SW 1271 (cell line): ENCODE measurements around the gene PACRG.

ENCODE experiments used
- DNase-seq, 2 experiments: peaks; one replicate each; lab custom pipeline; 2025; lab: John Stamatoyannopoulos, UW

Gene PACRG

GRCh38 chr6:163085426-163085825, 357.7 kb downstream of the PACRG start:
- no peak for DNase-seq

GRCh38 chr6:163085861-163086623, 358.3 kb downstream of the PACRG start:
- DNase-seq = no peak

GRCh38 chr6:163086624-163086920, 358.8 kb downstream of the PACRG start:
- DNase-seq = no peak

GRCh38 chr6:163087981-163088380, 360.2 kb downstream of the PACRG start:
- DNase-seq = no peak

- no peak for DNase-seq
Measured at GRCh38 chr6:163092876-163093275, 365.1 kb downstream of the PACRG start.

GRCh38 chr6:163094881-163095280, 367.1 kb downstream of the PACRG start:
- DNase-seq = no peak

- no peak for DNase-seq
Measured at GRCh38 chr6:163095401-163095800, 367.6 kb downstream of the PACRG start.

- DNase-seq = no peak
Measured at GRCh38 chr6:163098827-163099479, 371.2 kb downstream of the PACRG start.

GRCh38 chr6:163099621-163100171, 371.9 kb downstream of the PACRG start:
- no peak for DNase-seq

- no peak for DNase-seq
Measured at GRCh38 chr6:163100259-163100658, 372.5 kb downstream of the PACRG start.

GRCh38 chr6:163113358-163113962, 385.7 kb downstream of the PACRG start:
- peak in 1 of 2 experiments; percentile 4 for DNase-seq

GRCh38 chr6:163118941-163119340, 391.2 kb downstream of the PACRG start:
- no peak for DNase-seq

GRCh38 chr6:163120223-163120622, 392.4 kb downstream of the PACRG start:
- DNase-seq = no peak

- DNase-seq = no peak
Measured at GRCh38 chr6:163121270-163121669, 393.5 kb downstream of the PACRG start.

GRCh38 chr6:163122365-163122764, 394.6 kb downstream of the PACRG start:
- DNase-seq = no peak

GRCh38 chr6:163123098-163123497, 395.3 kb downstream of the PACRG start:
- no peak for DNase-seq

GRCh38 chr6:163126741-163127140, 399.0 kb downstream of the PACRG start:
- no peak for DNase-seq

GRCh38 chr6:163127587-163127986, 399.8 kb downstream of the PACRG start:
- DNase-seq = no peak

- no peak for DNase-seq
Measured at GRCh38 chr6:163128324-163128723, 400.6 kb downstream of the PACRG start.

- no peak for DNase-seq
Measured at GRCh38 chr6:163132050-163132750, 404.4 kb downstream of the PACRG start.

GRCh38 chr6:163133017-163133416, 405.2 kb downstream of the PACRG start:
- no peak for DNase-seq

GRCh38 chr6:163133691-163134090, 405.9 kb downstream of the PACRG start:
- DNase-seq = no peak
